ENCODE measurements around the gene SRPK2.
A peak's percentile ranks its signal among the peaks of the same experiment; 100 is the strongest.
"Not testable (repeated sequence)": the region's sequence is repeated elsewhere in the genome, so short reads cannot be mapped to it uniquely, and the experiment has no call there.

SRPK2 gene

DNA sequence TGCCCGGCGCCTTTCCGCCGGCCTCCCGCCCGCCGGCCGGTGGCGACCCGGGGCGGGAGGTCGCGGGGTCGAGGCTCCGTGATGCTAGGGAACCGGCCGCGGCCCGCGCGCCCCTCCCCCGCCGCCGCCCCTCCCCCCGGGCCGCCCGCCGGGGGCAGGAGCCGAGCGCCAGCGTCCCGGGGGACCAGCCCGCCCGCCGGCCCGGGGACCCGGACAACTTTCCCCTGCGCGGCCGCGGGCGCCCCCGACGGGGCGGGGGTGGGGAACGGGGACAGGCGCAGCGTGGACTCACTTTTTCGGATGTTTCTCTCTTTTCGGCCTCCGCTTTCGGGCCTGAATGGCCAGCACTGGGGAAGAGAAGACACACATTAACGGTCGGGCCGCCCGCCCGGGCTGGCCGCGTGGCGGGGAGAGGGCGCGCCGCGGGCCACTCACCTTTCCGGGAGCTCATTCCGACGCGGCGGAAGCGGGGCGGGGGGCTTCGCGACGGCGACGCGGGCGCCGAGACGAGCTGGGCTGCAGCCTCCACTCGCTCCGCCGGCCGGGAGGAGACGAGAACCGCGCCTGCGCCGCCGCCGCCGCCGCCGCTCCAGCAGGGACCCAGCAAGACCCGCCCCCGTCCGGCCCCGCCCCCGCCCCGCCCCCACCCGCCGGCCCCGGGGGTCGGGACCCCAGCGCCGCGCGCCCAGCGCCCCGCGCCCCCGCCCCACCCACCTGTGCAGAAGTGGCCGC is at the start of gene SRPK2:
Gene SRPK2, minus strand, starts transcription at position 566 of the 732 bp plus-strand sequence.
- Mint-ChIP-seq H3K4me1 (peaks cover 35% of the 10 kb centered on the region), H3K36me3 (ENCODE audit: insufficient read depth) (peaks cover 10% of the 10 kb centered on the region), H3K4me3 (peak within 1 kb of the TSS; percentile 94), H3K27ac (ENCODE audit: low read depth) (peak within 1 kb of the TSS; percentile 96), H3K27me3 (no peaks in the 10 kb centered on the region), H3K9me3 (no peaks in the 10 kb centered on the region)
- peak; percentile 29 to 38 for DNase-seq (ENCODE audit: low spot score in 2 of 2)
- peak; percentile 72 for ATAC-seq (replicated peaks; ENCODE audit: extremely low read depth, poor library complexity, severe bottlenecking)

- H3K4me3 Mint-ChIP-seq: no peak overlapping the region
- no peaks in the 10 kb centered on the region for H3K36me3 Mint-ChIP-seq (ENCODE audit: insufficient read depth)
- DNase-seq (ENCODE audit: low spot score in 2 of 2) (no peak), ATAC-seq (replicated peaks; ENCODE audit: extremely low read depth, poor library complexity, severe bottlenecking) (no peak)
- no peak overlapping the region for H3K27ac Mint-ChIP-seq (ENCODE audit: low read depth)
- H3K9me3 Mint-ChIP-seq: no peaks in the 10 kb centered on the region
- H3K27me3 Mint-ChIP-seq: no peaks in the 10 kb centered on the region
- H3K4me1 Mint-ChIP-seq: no peaks in the 10 kb centered on the region
These were observed 49.5 kb upstream of the SRPK2 start for GRCh38 chr7:105438254-105438653.

- H3K4me1 Mint-ChIP-seq; H3K36me3 Mint-ChIP-seq (ENCODE audit: insufficient read depth); H3K4me3 Mint-ChIP-seq; ATAC-seq (replicated peaks; ENCODE audit: extremely low read depth, poor library complexity, severe bottlenecking); H3K27ac Mint-ChIP-seq (ENCODE audit: low read depth); H3K27me3 Mint-ChIP-seq; H3K9me3 Mint-ChIP-seq; DNase-seq (ENCODE audit: low spot score in 2 of 2): not testable (repeated sequence)
These were observed 48.6 kb upstream of the SRPK2 start for GRCh38 chr7:105437356-105437755.

DNA sequence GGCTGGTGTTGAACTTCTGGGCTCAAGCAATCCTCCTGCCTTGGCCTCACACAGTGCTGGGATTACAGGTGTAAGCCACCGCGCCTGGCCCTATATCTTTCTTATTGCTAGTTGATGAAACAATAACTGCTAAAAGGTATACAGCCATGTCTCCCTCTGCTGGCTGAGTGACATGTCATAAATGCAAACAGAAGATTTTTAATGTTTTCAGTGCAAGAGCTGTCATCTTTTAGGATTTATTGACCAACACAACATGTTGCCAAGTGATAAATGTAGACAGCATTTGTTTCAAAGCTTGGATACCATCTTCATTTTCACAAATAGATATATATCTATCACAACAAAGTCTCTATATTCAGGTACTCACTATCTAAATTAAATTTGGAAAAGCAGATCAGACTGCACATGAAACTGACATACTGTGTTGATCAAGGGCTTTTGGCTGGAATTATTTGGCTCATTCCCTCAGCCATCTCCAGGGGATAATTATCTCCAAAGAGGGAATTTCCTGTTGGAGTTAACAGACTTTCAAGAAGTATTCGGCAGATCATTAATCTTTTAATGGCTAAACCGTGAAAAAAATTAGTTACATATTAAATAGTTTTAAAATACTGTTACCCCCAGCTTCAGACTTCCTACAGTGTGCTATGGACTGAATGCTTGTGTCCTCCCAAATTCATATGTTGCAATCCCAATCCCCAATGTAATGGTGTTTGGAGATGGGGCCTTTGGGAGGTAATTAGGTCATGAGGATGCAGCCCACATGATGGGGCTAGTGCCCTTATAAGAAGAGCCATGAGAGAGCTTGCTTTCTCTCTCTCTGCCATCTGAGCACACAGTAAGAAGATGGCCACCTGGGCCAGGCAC is 41.3 kb upstream of the SRPK2 start:
- no peak overlapping the region for H3K4me3 Mint-ChIP-seq
- H3K27ac Mint-ChIP-seq (ENCODE audit: low read depth): no peak overlapping the region
- peak; percentile 52 for ATAC-seq (replicated peaks; ENCODE audit: extremely low read depth, poor library complexity, severe bottlenecking)
- no peaks in the 10 kb centered on the region for H3K27me3 Mint-ChIP-seq
- no peaks in the 10 kb centered on the region for H3K36me3 Mint-ChIP-seq (ENCODE audit: insufficient read depth)
- no peaks in the 10 kb centered on the region for H3K9me3 Mint-ChIP-seq
- peak in 1 of 2 donors; percentile 24 for DNase-seq (ENCODE audit: low spot score in 2 of 2)
- peaks cover 10% of the 10 kb centered on the region for H3K4me1 Mint-ChIP-seq

DNA sequence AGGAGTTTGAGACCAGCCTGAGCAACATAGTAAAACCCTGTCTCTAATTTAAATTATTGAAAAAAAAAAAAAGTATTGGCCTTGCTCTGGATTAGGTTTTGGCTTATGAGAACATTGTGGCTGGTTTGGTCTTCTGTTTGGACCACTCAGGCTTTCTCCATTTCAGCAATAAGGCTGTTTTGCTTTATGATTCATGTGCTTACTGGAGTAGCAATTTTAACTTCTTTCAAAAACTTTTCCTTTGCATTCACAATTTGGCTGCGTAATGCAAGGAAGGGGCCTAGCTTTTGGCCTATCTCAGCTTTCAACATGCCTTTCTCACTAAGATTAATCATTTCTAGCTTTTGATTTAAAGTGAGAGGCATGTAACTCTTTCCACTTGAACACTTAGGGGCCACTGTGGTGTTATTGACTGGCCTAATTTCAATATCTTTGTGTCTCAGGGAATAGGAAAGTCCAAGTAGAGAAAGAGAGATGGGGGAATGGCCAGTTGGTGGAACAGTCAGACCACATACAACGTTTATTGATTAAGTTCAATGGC is 38.0 kb upstream of the SRPK2 start:
- Mint-ChIP-seq H3K4me1 (peaks cover 10% of the 10 kb centered on the region), H3K4me3 (no peak overlapping the region), H3K27ac (ENCODE audit: low read depth) (no peak overlapping the region), H3K27me3 (no peaks in the 10 kb centered on the region), H3K9me3 (no peaks in the 10 kb centered on the region), H3K36me3 (ENCODE audit: insufficient read depth) (no peaks in the 10 kb centered on the region)
- ATAC-seq (replicated peaks; ENCODE audit: extremely low read depth, poor library complexity, severe bottlenecking): no peak
- DNase-seq (ENCODE audit: low spot score in 2 of 2): no peak

GRCh38 chr7:105423987-105424386 is 35.3 kb upstream of the SRPK2 start:
- no peak for DNase-seq (ENCODE audit: low spot score in 2 of 2)

DNA sequence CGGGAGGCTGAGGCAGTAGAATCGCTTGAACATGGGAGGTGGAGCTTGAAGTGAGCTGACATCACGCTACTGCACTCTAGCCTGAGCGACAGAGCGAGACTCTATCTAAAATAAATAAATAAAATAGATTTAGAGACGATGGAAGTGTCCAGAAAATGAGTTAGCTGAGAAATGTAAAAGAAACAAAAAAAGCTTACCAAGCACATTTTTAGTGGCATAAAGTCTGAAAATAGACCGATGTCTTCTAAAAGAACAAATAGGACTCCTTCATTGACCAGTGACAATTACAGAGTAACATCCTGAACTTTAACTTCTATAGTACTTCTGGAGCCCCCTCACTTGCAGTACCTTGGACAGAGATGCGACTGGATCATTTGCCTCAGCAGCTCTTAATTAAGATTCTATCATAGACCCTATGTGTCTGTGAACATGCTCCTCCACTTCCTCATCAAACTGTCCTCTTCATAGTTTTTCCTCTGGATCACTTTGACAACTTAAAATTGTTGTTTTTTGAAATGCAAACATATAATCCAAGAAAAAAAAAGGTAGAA is 25.2 kb upstream of the SRPK2 start:
- no peaks in the 10 kb centered on the region for H3K36me3 Mint-ChIP-seq (ENCODE audit: insufficient read depth)
- no peaks in the 10 kb centered on the region for H3K4me1 Mint-ChIP-seq
- H3K27me3 Mint-ChIP-seq: no peaks in the 10 kb centered on the region
- ATAC-seq (replicated peaks; ENCODE audit: extremely low read depth, poor library complexity, severe bottlenecking) (no peak), DNase-seq (ENCODE audit: low spot score in 2 of 2) (no peak)
- H3K9me3 Mint-ChIP-seq: no peaks in the 10 kb centered on the region
- no peak overlapping the region for H3K4me3 Mint-ChIP-seq
- H3K27ac Mint-ChIP-seq (ENCODE audit: low read depth): no peak overlapping the region

More at GRCh38 chr7:105423987-105424386, 35.3 kb upstream of the SRPK2 start:
- Mint-ChIP-seq H3K9me3 (no peaks in the 10 kb centered on the region), H3K27ac (ENCODE audit: low read depth) (no peak overlapping the region), H3K4me3 (no peak overlapping the region), H3K36me3 (ENCODE audit: insufficient read depth) (no peaks in the 10 kb centered on the region), H3K27me3 (no peaks in the 10 kb centered on the region), H3K4me1 (no peaks in the 10 kb centered on the region)
- ATAC-seq (replicated peaks; ENCODE audit: extremely low read depth, poor library complexity, severe bottlenecking): no peak

GRCh38 chr7:105410774-105411173 is 22.1 kb upstream of the SRPK2 start:
- H3K4me1 Mint-ChIP-seq; H3K36me3 Mint-ChIP-seq (ENCODE audit: insufficient read depth); H3K9me3 Mint-ChIP-seq; H3K27me3 Mint-ChIP-seq; ATAC-seq (replicated peaks; ENCODE audit: extremely low read depth, poor library complexity, severe bottlenecking); H3K27ac Mint-ChIP-seq (ENCODE audit: low read depth); H3K4me3 Mint-ChIP-seq; DNase-seq (ENCODE audit: low spot score in 2 of 2): not testable (repeated sequence)

DNA sequence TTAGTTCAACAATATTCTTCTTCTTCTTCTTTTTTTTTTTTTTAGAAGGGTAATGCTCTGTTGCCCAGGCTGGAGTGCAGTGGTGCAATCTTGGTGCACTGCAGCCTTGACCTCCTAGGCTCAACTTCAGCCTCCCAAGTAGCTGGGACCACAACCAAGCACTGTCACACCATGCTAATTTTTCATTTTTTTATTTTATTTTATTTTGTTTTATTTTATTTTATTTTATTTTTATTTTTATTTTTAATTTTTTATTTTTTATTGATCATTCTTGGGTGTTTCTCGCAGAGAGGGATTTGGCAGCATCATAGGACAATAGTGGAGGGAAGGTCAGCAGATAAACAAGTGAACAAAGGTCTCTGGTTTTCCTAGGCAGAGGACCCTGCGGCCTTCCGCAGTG is 21.1 kb upstream of the SRPK2 start:
- not testable (repeated sequence) for ATAC-seq (replicated peaks; ENCODE audit: extremely low read depth, poor library complexity, severe bottlenecking); H3K27ac Mint-ChIP-seq (ENCODE audit: low read depth); H3K4me1 Mint-ChIP-seq; H3K9me3 Mint-ChIP-seq; H3K4me3 Mint-ChIP-seq; DNase-seq (ENCODE audit: low spot score in 2 of 2); H3K27me3 Mint-ChIP-seq; H3K36me3 Mint-ChIP-seq (ENCODE audit: insufficient read depth)

- no peak overlapping the region for H3K27ac Mint-ChIP-seq (ENCODE audit: low read depth)
- no peak overlapping the region for H3K4me3 Mint-ChIP-seq
- H3K4me1 Mint-ChIP-seq: no peaks in the 10 kb centered on the region
- ATAC-seq (replicated peaks; ENCODE audit: extremely low read depth, poor library complexity, severe bottlenecking): no peak
- DNase-seq (ENCODE audit: low spot score in 2 of 2): no peak
- H3K27me3 Mint-ChIP-seq: no peaks in the 10 kb centered on the region
- no peaks in the 10 kb centered on the region for H3K36me3 Mint-ChIP-seq (ENCODE audit: insufficient read depth)
- no peaks in the 10 kb centered on the region for H3K9me3 Mint-ChIP-seq
These were observed 20.2 kb upstream of the SRPK2 start for GRCh38 chr7:105408791-105409410.

DNA sequence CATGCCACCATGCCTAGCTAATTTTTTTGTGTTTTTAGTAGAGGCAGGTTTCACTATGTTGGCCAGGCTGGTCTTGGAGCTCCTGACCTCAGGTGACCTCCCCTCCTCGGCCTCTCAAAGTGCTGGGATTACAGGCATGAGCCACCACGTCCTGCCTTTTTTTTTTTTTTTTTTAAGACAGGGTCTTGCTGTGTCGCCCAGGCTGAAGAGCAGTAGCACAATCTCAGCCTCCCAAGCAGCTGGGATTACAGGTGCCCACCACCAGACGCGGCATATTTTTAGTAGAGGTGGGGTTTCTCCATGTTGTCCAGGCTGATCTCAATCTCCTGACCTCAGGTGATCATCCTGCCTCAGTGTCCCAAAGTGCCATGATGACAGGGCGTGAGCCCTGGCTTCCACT is 14.4 kb upstream of the SRPK2 start:
- Mint-ChIP-seq H3K4me3 (no peak overlapping the region), H3K4me1 (no peaks in the 10 kb centered on the region), H3K27ac (ENCODE audit: low read depth) (no peak overlapping the region), H3K36me3 (ENCODE audit: insufficient read depth) (no peaks in the 10 kb centered on the region), H3K9me3 (no peaks in the 10 kb centered on the region), H3K27me3 (no peaks in the 10 kb centered on the region)
- ATAC-seq (replicated peaks; ENCODE audit: extremely low read depth, poor library complexity, severe bottlenecking) (no peak), DNase-seq (ENCODE audit: low spot score in 2 of 2) (no peak)
